HepG2 (cell line): ENCODE measurements around the gene SYPL2. TPM values are rescaled to one million over a fixed set of nuclear protein-coding genes. Genes with fewer than 3 reads are reported as not detected.

ENCODE experiments used
- AKAP8 ChIP-seq: sonication (generic); formaldehyde crosslinking; IDR thresholded peaks from 2 replicates; pipeline ENCODE4 v1.5.1; 2020; ENCODE audit warnings: mild to moderate bottlenecking, missing genetic modification reagents
- BRD4 ChIP-seq: sonication (generic); formaldehyde crosslinking; IDR thresholded peaks from 2 replicates; pipeline ENCODE4 v1.4.0; 2020; ENCODE audit warnings: missing genetic modification reagents
- CBFB ChIP-seq: sonication (generic); formaldehyde crosslinking; IDR thresholded peaks from 2 replicates; pipeline ENCODE4 v1.4.0; 2020; ENCODE audit warnings: missing genetic modification reagents
- CC2D1A ChIP-seq: sonication (generic); formaldehyde crosslinking; IDR thresholded peaks from 2 replicates; pipeline ENCODE4 v1.8.1; 2023; ENCODE audit warnings: mild to moderate bottlenecking, missing genetic modification reagents
- DPF2 ChIP-seq: sonication (generic); formaldehyde crosslinking; IDR thresholded peaks from 2 replicates; pipeline ENCODE4 v1.4.0; 2020; ENCODE audit warnings: mild to moderate bottlenecking, low read depth, missing genetic modification reagents, borderline replicate concordance
- EED ChIP-seq: sonication (generic); formaldehyde crosslinking; IDR thresholded peaks from 2 replicates; pipeline ENCODE4 v1.5.0; 2020; ENCODE audit warnings: mild to moderate bottlenecking, missing genetic modification reagents
- ERF ChIP-seq: IDR thresholded peaks from 2 replicates; pipeline ENCODE4 v1.6.1; 2018; ENCODE audit warnings: missing biosample characterization, missing genetic modification reagents
- FOXA3 ChIP-seq: IDR thresholded peaks from 2 replicates; pipeline ENCODE4 v1.6.1; 2016; ENCODE audit warnings: missing genetic modification reagents, missing compliant biosample characterization
- GATAD2A ChIP-seq: IDR thresholded peaks from 2 replicates; pipeline ENCODE4 v1.6.1; 2016
- NBN ChIP-seq: fragments of 450-650 bp; conservative IDR thresholded peaks from 2 replicates; pipeline ENCODE4 v1.6.1; 2017
- NR0B2 ChIP-seq: sonication (generic); formaldehyde crosslinking; IDR thresholded peaks from 2 replicates; pipeline ENCODE4 v1.4.0; 2020; ENCODE audit warnings: mild to moderate bottlenecking, missing genetic modification reagents
- REST ChIP-seq, 2 experiments: IDR thresholded peaks; 2 replicates each; pipeline ENCODE4 v1.6.1; 2011 to 2012; ENCODE audit warnings: low read length in 2 of 2, borderline replicate concordance in 1 of 2, low read depth in 1 of 2, mild to moderate bottlenecking in 1 of 2, moderate library complexity in 1 of 2
- RFXAP ChIP-seq: sonication (generic); formaldehyde crosslinking; IDR thresholded peaks from 2 replicates; pipeline ENCODE4 v1.4.0; 2020; ENCODE audit warnings: missing genetic modification reagents, borderline replicate concordance
- SP1 ChIP-seq, 2 experiments: fragments of 450-650 bp in 1 of 2; sonication (generic) in 1 of 2; formaldehyde crosslinking in 1 of 2; IDR thresholded peaks; 2 replicates each; pipeline versions ENCODE4 v1.4.0 to v1.6.1; 2016 to 2020; ENCODE audit warnings: missing genetic modification reagents in 1 of 2
- ZIK1 ChIP-seq: sonication (generic); formaldehyde crosslinking; IDR thresholded peaks from 2 replicates; pipeline ENCODE4 v1.5.0; 2020; ENCODE audit warnings: mild to moderate bottlenecking, low read depth, missing genetic modification reagents, borderline replicate concordance
- ZKSCAN1 ChIP-seq: fragments of 150-350 bp; IDR thresholded peaks from 2 replicates; pipeline ENCODE4 v1.6.1; 2014; ENCODE audit warnings: low read length
- ZNF33B ChIP-seq: sonication (generic); formaldehyde crosslinking; IDR thresholded peaks from 2 replicates; pipeline ENCODE4 v1.5.1; 2020; ENCODE audit warnings: mild to moderate bottlenecking, missing genetic modification reagents
- ZNF460 ChIP-seq: sonication (generic); formaldehyde crosslinking; IDR thresholded peaks from 2 replicates; pipeline ENCODE4 v1.5.1; 2020; ENCODE audit warnings: missing genetic modification reagents, mild to moderate bottlenecking, borderline replicate concordance
- ZNF484 ChIP-seq: sonication (generic); formaldehyde crosslinking; IDR thresholded peaks from 2 replicates; pipeline ENCODE4 v1.5.1; 2020; ENCODE audit warnings: mild to moderate bottlenecking, low read depth, missing genetic modification reagents, borderline replicate concordance
- ZNF670 ChIP-seq: sonication (generic); formaldehyde crosslinking; IDR thresholded peaks from 2 replicates; pipeline ENCODE4 v1.8.0; 2022; ENCODE audit warnings: mild to moderate bottlenecking, missing genetic modification reagents, borderline replicate concordance
- ZNF737 ChIP-seq: sonication (generic); formaldehyde crosslinking; IDR thresholded peaks from 2 replicates; pipeline ENCODE4 v1.5.0; 2020; ENCODE audit warnings: missing genetic modification reagents, mild to moderate bottlenecking, borderline replicate concordance
- polyA plus RNA-seq, 8 experiments: library from polyadenylated mRNA; depleted of rRNA in 3 of 8; stranded (reverse) in 7 of 8; unstranded in 1 of 8; fragments of >200 nt; fragmentation: Illumina TruSeq in 4 of 8; extraction: Trizol in 4 of 8; gene quantifications; 2 replicates each; pipeline versions ENCODE4 v1.2.1 to v1.2.3, GENCODE V29; 2011 to 2016; ENCODE audit warnings: low read depth in 4 of 8, missing spikeins in 1 of 8, mixed read lengths in 1 of 8; ENCODE audit not compliant: insufficient read depth in 1 of 8
- total RNA-seq, 5 experiments: library from RNA; depleted of rRNA; stranded (reverse); fragments of >200 nt; fragmentation: Illumina TruSeq; extraction: Trizol; gene quantifications; 2 replicates each; pipeline ENCODE4 v1.2.3, GENCODE V29; 2016; ENCODE audit warnings: low read depth in 1 of 5
- TF ChIP-seq, protein P1 (sequence below): IDR thresholded peaks from 2 replicates; pipeline ENCODE4 v1.6.1; 2016; ENCODE audit warnings: control low read depth
- TF ChIP-seq, protein P2 (sequence below): sonication (generic); formaldehyde crosslinking; IDR thresholded peaks from 2 replicates; pipeline ENCODE4 v1.8.0; 2022; ENCODE audit warnings: mild to moderate bottlenecking, missing genetic modification reagents; ENCODE audit not compliant: insufficient replicate concordance
- TF ChIP-seq, protein P3 (sequence below): sonication (generic); formaldehyde crosslinking; IDR thresholded peaks from 2 replicates; pipeline ENCODE4 v1.4.0; 2020; ENCODE audit warnings: low read depth, mild to moderate bottlenecking, missing genetic modification reagents

Gene SYPL2
- total and polyA plus RNA-seq, 2 of the 13 experiments (the other 11 are each of a cell fraction or from before 2014, with no cell fraction given), result 0.17 to 0.24 TPM

GRCh38 chr1:109441069-109441468, 25.3 kb upstream of the SYPL2 start (continued):
- TF ChIP-seq, protein P1, sequence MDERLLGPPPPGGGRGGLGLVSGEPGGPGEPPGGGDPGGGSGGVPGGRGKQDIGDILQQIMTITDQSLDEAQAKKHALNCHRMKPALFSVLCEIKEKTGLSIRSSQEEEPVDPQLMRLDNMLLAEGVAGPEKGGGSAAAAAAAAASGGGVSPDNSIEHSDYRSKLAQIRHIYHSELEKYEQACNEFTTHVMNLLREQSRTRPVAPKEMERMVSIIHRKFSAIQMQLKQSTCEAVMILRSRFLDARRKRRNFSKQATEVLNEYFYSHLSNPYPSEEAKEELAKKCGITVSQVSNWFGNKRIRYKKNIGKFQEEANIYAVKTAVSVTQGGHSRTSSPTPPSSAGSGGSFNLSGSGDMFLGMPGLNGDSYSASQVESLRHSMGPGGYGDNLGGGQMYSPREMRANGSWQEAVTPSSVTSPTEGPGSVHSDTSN (CRISPR knock-in tag), result no peak
- TF ChIP-seq BRD4, result no peak
- no peak for TF ChIP-seq NR0B2 (CRISPR knock-in tag)
- no peak for TF ChIP-seq NBN
- TF ChIP-seq ZKSCAN1, result peak; percentile 47; the same call in 1 of the 2 replicates
- no peak for TF ChIP-seq DPF2 (CRISPR knock-in tag)
- TF ChIP-seq SP1 (IDR thresholded peaks at IDR 0.05), result no peak
- no peak for TF ChIP-seq SP1 (CRISPR knock-in tag; IDR thresholded peaks at IDR 0.05)
- TF ChIP-seq ZNF484 (CRISPR knock-in tag), result no peak
- no peak for TF ChIP-seq CBFB (CRISPR knock-in tag)
- peak; percentile 89 for TF ChIP-seq GATAD2A (CRISPR knock-in tag)
- TF ChIP-seq ZNF670 (CRISPR knock-in tag), result no peak
- TF ChIP-seq ZNF33B (CRISPR knock-in tag), result no peak
- no peak; a peak in 1 of 4 replicates for TF ChIP-seq REST (IDR thresholded peaks at IDR 0.05; ENCODE audit: borderline replicate concordance in 1 of 2, low read depth in 1 of 2, low read length in 2 of 2)
- TF ChIP-seq ZIK1, result no peak
- TF ChIP-seq AKAP8 (CRISPR knock-in tag), result no peak
- TF ChIP-seq ZNF460 (CRISPR knock-in tag), result no peak
- TF ChIP-seq, protein P2, sequence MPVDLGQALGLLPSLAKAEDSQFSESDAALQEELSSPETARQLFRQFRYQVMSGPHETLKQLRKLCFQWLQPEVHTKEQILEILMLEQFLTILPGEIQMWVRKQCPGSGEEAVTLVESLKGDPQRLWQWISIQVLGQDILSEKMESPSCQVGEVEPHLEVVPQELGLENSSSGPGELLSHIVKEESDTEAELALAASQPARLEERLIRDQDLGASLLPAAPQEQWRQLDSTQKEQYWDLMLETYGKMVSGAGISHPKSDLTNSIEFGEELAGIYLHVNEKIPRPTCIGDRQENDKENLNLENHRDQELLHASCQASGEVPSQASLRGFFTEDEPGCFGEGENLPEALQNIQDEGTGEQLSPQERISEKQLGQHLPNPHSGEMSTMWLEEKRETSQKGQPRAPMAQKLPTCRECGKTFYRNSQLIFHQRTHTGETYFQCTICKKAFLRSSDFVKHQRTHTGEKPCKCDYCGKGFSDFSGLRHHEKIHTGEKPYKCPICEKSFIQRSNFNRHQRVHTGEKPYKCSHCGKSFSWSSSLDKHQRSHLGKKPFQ, result no peak
- no peak for TF ChIP-seq ZNF737 (CRISPR knock-in tag)
- no peak for TF ChIP-seq RFXAP (CRISPR knock-in tag)
- TF ChIP-seq ERF, result no peak
- no peak for TF ChIP-seq EED (CRISPR knock-in tag)
- peak; percentile 97 for TF ChIP-seq FOXA3 (CRISPR knock-in tag)
- TF ChIP-seq, protein P3, sequence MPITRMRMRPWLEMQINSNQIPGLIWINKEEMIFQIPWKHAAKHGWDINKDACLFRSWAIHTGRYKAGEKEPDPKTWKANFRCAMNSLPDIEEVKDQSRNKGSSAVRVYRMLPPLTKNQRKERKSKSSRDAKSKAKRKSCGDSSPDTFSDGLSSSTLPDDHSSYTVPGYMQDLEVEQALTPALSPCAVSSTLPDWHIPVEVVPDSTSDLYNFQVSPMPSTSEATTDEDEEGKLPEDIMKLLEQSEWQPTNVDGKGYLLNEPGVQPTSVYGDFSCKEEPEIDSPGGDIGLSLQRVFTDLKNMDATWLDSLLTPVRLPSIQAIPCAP (CRISPR knock-in tag), result no peak
- TF ChIP-seq CC2D1A (CRISPR knock-in tag), result no peak
